Measurements from ENCODE around the gene DLL4. TPM values are rescaled to one million over a fixed set of nuclear protein-coding genes. Genes with fewer than 3 reads are reported as not detected.
A peak's percentile ranks its signal among the peaks of the same experiment; 100 is the strongest.

Gene DLL4
- total RNA-seq, 2 donors from 2014 or later, result 0.20 to 0.64 TPM

GRCh38 chr15:40930430-40931299 lies 1.5 kb downstream of the DLL4 start:
- Mint-ChIP-seq H3K36me3 (ENCODE audit: low read depth) (no peaks in the 10 kb centered on the region), H3K27me3 (ENCODE audit: insufficient read depth) (peaks cover 99% of the 10 kb centered on the region), H3K27ac (no peak overlapping the region), H3K4me1 (peaks cover 45% of the 10 kb centered on the region), H3K4me3 (peak overlapping the region; percentile 55), H3K9me3 (no peaks in the 10 kb centered on the region)
- Histone ChIP-seq H3K9me3 (ENCODE audit: control insufficient read depth, low read length) (no peaks in the 10 kb centered on the region), H3K27ac (ENCODE audit: low read depth, low read length) (no peak overlapping the region), H3K4me1 (ENCODE audit: control insufficient read depth, insufficient read depth, low read length) (peaks cover 12% of the 10 kb centered on the region), H3K36me3 (ENCODE audit: control insufficient read depth, insufficient read depth, low read length) (no peaks in the 10 kb centered on the region), H3K9ac (ENCODE audit: extremely low read depth, low read length, poor library complexity, severe bottlenecking) (no peak overlapping the region), H3K4me3 (ENCODE audit: low read length) (peak overlapping the region; percentile 78), H3K27me3 (ENCODE audit: control insufficient read depth, insufficient read depth, low read length, poor library complexity, severe bottlenecking) (peaks cover 100% of the 10 kb centered on the region)
- TF ChIP-seq, protein P1, sequence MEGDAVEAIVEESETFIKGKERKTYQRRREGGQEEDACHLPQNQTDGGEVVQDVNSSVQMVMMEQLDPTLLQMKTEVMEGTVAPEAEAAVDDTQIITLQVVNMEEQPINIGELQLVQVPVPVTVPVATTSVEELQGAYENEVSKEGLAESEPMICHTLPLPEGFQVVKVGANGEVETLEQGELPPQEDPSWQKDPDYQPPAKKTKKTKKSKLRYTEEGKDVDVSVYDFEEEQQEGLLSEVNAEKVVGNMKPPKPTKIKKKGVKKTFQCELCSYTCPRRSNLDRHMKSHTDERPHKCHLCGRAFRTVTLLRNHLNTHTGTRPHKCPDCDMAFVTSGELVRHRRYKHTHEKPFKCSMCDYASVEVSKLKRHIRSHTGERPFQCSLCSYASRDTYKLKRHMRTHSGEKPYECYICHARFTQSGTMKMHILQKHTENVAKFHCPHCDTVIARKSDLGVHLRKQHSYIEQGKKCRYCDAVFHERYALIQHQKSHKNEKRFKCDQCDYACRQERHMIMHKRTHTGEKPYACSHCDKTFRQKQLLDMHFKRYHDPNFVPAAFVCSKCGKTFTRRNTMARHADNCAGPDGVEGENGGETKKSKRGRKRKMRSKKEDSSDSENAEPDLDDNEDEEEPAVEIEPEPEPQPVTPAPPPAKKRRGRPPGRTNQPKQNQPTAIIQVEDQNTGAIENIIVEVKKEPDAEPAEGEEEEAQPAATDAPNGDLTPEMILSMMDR (conservative IDR thresholded peaks at IDR 0.05), result peak; percentile 70
- peak; percentile 93 for DNase-seq
- 2% methylated on average over 46 of the region's 46 CpGs; no CpG with 5 or more reads in 1 of the 2 experiments for WGBS, 2 experiments (ENCODE audit: insufficient coverage in 1 of 2, insufficient read length in 1 of 2)

GRCh38 chr15:40931300-40932142 lies 2.4 kb downstream of the DLL4 start:
- H3K9me3 ChIP-seq (ENCODE audit: control insufficient read depth, low read length), result no peaks in the 10 kb centered on the region
- peak overlapping the region; percentile 55 for H3K4me3 Mint-ChIP-seq
- TF ChIP-seq, protein P1 (conservative IDR thresholded peaks at IDR 0.05), result peak; percentile 49
- H3K4me1 Mint-ChIP-seq, result peaks cover 44% of the 10 kb centered on the region
- no peaks in the 10 kb centered on the region for H3K9me3 Mint-ChIP-seq
- WGBS, 2 experiments (ENCODE audit: insufficient coverage in 1 of 2, insufficient read length in 1 of 2), result 82 to 87% methylated on average over 14 to 16 of the region's 16 CpGs
- no peak overlapping the region for H3K27ac ChIP-seq (ENCODE audit: low read depth, low read length)
- no peak for DNase-seq
- H3K36me3 ChIP-seq (ENCODE audit: control insufficient read depth, insufficient read depth, low read length), result no peaks in the 10 kb centered on the region
- peaks cover 97% of the 10 kb centered on the region for H3K27me3 Mint-ChIP-seq (ENCODE audit: insufficient read depth)
- H3K9ac ChIP-seq (ENCODE audit: extremely low read depth, low read length, poor library complexity, severe bottlenecking), result no peak overlapping the region
- H3K27me3 ChIP-seq (ENCODE audit: control insufficient read depth, insufficient read depth, low read length, poor library complexity, severe bottlenecking), result peaks cover 99% of the 10 kb centered on the region
- peaks cover 5% of the 10 kb centered on the region for H3K4me1 ChIP-seq (ENCODE audit: control insufficient read depth, insufficient read depth, low read length)
- H3K36me3 Mint-ChIP-seq (ENCODE audit: low read depth), result no peaks in the 10 kb centered on the region
- H3K27ac Mint-ChIP-seq, result no peak overlapping the region
- H3K4me3 ChIP-seq (ENCODE audit: low read length), result no peak overlapping the region

DNA sequence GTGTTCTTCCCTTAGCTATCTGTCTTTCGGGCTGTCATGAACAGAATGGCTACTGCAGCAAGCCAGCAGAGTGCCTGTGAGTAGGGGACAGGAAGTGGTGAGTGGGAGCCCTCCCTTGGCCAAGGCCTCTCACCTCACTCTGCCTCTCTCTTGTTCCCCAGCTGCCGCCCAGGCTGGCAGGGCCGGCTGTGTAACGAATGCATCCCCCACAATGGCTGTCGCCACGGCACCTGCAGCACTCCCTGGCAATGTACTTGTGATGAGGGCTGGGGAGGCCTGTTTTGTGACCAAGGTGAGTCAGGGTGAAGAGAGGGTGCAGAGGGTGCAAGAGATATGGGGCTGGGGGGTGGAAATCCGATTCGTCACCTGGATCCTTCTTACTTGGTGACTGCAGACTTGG lies 3.0 kb downstream of the DLL4 start:
- H3K36me3 ChIP-seq (ENCODE audit: control insufficient read depth, insufficient read depth, low read length), result no peaks in the 10 kb centered on the region
- H3K27ac Mint-ChIP-seq, result no peak overlapping the region
- TF ChIP-seq, protein P1 (conservative IDR thresholded peaks at IDR 0.05), result no peak
- H3K27ac ChIP-seq (ENCODE audit: low read depth, low read length), result no peak overlapping the region
- peaks cover 5% of the 10 kb centered on the region for H3K4me1 ChIP-seq (ENCODE audit: control insufficient read depth, insufficient read depth, low read length)
- no peak overlapping the region for H3K4me3 Mint-ChIP-seq
- no peak for DNase-seq
- no peaks in the 10 kb centered on the region for H3K36me3 Mint-ChIP-seq (ENCODE audit: low read depth)
- no peaks in the 10 kb centered on the region for H3K9me3 Mint-ChIP-seq
- no peaks in the 10 kb centered on the region for H3K9me3 ChIP-seq (ENCODE audit: control insufficient read depth, low read length)
- no peak overlapping the region for H3K4me3 ChIP-seq (ENCODE audit: low read length)
- peaks cover 38% of the 10 kb centered on the region for H3K4me1 Mint-ChIP-seq
- peaks cover 93% of the 10 kb centered on the region for H3K27me3 Mint-ChIP-seq (ENCODE audit: insufficient read depth)
- 72 to 81% methylated on average over 5 to 8 of the region's 8 CpGs for WGBS, 2 experiments (ENCODE audit: insufficient coverage in 1 of 2, insufficient read length in 1 of 2)
- no peak overlapping the region for H3K9ac ChIP-seq (ENCODE audit: extremely low read depth, low read length, poor library complexity, severe bottlenecking)
- peaks cover 92% of the 10 kb centered on the region for H3K27me3 ChIP-seq (ENCODE audit: control insufficient read depth, insufficient read depth, low read length, poor library complexity, severe bottlenecking)
